CD4-positive, alpha-beta T cell treated with Interleukin-17A for 4 hours (primary cell): ENCODE results near the gene TMEM154.

Source experiments
- DNase-seq: peaks from one replicate; pipeline ENCODE4 v3.0.0-alpha.2; 2020; ENCODE audit warnings: mixed read lengths

The TMEM154 gene

GRCh38 chr4:152693871-152694270 is 14.1 kb upstream of the TMEM154 start:
- DNase-seq, result no peak

- DNase-seq, result no peak
Measured at GRCh38 chr4:152691761-152692160, 12.0 kb upstream of the TMEM154 start.

DNA sequence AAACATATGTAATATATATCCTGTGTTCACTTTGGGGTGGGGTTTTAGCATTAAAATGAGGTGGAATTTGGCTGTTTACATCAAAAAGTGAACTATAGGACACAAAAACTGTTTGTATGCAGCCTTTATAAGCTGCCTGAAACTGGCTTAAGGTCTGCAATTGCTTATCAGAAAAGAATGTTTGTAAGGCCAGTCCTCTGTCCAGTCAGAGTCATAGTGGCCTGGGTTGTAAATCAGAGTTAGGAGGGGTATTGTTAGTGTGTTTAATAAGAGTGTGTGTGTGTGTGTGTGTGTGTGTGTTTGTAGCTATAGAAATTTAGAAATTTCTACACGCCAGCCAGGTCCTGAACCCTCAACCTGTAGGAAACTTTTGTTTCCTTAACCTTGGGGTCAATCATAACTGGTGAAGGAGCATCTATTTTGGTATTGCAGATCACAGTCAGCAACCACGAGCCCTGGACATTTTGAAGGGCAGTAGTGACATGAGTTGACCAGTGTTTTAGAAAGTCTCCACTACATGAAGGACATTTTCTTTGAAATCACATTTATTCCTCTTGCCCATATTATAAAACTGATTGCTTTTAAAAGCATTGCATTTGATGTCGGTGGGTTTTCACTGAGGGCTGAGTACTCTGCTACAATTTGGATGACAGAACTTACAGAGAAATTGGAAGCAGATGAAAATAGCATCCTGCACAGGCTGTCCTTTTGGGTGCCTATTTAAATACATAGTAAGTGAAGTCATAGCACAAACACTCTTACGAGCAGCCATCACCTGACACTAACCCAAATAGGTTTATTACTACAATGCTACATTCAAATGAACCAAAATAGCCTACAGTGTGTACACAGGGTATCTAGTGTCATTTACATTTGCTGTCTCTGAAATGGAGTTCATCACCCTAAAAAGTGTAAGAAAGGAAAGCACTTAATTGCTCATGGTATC is 11.2 kb upstream of the TMEM154 start:
- no peak for DNase-seq

- DNase-seq, result no peak
Measured at GRCh38 chr4:152689615-152690501, 10.1 kb upstream of the TMEM154 start.

DNA sequence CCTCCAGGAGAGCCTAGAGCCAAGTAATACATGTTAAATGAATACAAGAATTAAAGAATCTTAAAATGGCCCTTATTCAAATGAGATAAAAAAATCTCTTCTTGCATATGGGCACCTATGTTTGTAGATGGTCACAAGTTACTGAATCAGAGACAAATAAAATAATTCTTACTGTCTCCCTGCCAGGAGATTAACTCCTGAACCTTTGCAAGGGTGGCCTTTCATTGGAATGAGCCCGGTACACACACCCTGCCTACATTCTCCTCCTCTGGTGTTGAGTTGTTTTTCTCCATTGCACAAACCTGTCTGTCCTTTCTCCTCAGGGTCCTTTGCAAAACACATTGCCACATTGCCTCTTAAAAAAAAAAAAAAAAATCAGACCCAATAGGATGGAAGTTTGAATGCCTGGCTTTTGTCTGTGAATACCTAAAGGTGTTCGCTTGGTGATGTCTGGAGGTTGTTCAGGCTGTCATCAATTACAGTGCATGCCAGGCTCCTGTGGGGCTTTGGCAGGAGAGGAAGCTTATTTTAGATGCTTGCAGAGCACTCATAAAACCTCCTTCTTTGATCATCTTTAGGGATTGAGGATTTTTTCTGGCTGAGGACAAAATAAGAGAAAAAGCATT is 8.3 kb upstream of the TMEM154 start:
- DNase-seq, result no peak

DNA sequence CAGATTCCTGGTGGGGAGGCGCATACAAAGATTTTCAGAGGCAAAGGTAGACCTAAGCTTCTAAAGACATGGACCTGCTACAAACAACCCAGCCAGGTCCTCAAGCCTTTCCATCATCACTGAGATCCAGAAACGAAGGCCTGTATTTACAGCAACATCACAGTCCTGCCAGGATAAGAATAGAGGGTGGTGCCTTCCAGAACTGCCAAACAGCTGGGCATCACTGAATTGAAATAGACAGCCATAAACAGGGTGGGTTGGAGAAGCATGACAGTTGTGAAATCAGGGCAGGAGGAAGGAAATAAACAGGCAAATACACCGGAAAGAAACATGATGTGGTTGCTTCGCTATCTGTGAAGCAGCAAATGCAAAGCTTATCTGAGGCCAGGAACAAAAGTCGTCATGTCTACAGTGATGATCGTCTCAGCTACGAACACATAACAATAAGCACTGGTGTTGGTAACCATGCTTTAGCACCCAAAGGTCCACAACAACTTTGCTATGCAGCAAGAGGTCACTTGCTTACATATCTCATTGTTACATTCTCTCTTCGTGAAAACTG is 6.7 kb upstream of the TMEM154 start:
- DNase-seq, result no peak

DNA sequence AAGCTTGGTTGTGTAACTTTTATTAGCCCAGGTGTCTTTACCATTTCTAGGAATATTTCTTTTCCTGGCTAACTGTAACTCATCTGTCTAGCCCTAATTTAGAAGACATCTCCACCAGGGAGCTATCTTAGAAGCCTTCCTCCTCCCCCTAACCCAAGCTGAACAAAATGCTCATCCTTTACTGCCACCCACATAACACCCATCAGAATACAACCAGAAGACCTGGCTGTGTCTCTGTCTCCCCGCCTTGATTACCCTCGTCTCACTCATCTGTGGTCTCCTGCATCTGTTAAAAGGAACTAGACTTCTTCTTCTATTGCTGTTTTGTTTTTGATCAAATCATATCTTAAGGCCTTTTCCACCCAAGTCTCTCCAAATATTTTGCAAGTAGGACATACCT is 4.8 kb upstream of the TMEM154 start:
- no peak for DNase-seq

GRCh38 chr4:152684007-152684406 is 4.2 kb upstream of the TMEM154 start:
- DNase-seq, result no peak

DNA sequence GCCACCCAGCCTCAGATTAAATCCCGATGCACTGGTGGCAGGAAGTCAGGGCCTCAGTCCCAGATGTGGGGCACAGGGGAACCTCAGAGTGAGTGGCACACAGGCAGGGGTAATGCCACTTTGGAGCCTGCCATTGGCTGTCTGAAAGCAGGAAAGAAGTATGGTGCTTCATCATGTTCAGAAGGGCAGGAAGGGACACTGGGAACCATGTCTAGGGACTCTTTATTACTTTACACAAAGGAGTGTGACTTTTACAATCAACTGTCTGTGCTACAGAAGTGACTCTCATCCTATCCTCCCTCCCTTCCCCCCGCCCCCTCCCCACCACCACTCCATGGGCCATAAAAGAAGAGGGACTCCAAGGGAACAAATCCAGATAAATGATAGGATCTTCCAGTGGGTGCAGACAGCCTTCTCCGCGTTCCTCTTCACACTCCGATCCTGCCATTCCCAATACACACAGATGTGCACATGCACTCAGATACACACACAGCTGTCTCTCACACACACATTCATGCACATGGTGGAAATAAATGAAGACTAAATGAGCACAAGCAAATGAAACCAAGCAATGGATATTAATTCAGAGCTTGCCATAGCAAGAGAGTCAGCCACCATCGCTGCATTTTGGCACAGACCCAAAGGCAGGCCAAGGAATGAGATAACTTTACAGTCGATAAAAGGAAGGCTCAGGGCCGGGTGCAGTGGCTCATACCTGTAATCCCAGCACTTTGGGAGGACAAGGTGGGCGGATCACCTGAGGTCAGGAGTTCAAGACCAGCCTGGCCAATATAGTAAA is 2.5 kb upstream of the TMEM154 start:
- DNase-seq, result no peak

DNA sequence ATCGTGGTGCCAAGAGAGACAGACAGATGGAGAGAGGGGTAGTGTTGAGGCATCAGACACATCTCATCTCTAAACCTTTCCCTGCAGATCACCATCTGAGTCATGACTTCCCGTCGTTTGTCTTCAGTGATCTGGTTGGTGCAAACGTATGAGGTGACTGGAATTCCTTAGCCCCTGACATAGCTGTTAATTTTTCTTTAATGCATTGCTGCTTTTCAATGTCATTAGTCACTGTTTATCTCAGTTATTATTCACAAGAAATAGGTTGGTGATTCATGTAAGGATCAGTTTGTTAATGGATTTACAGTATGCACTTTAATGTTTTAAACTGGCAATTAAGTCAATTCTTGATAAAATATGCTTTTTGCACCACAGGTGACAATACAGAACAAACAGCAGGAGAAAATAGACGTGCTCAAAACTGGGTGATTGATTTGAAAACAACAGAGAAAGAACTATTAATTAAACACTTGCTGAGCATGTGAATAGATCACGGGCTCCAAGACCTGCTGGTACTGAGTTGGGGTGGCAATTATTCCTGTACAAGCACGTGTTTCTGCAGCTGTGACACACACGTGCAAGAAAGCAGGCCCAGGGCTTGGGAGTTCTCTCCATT is 1.3 kb upstream of the TMEM154 start:
- DNase-seq, result peak; percentile 11

GRCh38 chr4:152678841-152679240 is 956 bp downstream of the TMEM154 start:
- no peak for DNase-seq

DNA sequence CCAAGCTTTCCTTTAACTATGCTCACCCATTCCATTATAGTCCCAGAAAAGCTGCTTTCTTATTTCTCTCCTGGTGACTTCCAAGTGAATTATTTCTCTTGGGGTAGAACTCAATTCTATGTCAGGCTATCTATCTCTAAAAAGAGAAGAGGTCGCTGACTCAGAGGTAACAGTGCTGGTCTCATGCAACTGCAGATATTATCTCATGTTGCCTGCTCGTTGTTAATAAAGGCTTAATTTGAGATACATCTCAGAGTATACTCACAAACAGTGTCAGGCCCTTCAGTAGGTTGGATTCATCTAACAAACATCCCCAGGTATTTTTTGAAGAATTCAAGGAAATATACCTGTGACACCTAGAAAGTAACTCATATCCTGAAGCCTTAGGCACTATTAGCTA is 2.7 kb downstream of the TMEM154 start:
- no peak for DNase-seq

- no peak for DNase-seq
Measured at GRCh38 chr4:152676052-152676854, 3.5 kb downstream of the TMEM154 start.

GRCh38 chr4:152674359-152674758 is 5.4 kb downstream of the TMEM154 start:
- no peak for DNase-seq

- no peak for DNase-seq
Measured at GRCh38 chr4:152673489-152673888, 6.3 kb downstream of the TMEM154 start.

DNA sequence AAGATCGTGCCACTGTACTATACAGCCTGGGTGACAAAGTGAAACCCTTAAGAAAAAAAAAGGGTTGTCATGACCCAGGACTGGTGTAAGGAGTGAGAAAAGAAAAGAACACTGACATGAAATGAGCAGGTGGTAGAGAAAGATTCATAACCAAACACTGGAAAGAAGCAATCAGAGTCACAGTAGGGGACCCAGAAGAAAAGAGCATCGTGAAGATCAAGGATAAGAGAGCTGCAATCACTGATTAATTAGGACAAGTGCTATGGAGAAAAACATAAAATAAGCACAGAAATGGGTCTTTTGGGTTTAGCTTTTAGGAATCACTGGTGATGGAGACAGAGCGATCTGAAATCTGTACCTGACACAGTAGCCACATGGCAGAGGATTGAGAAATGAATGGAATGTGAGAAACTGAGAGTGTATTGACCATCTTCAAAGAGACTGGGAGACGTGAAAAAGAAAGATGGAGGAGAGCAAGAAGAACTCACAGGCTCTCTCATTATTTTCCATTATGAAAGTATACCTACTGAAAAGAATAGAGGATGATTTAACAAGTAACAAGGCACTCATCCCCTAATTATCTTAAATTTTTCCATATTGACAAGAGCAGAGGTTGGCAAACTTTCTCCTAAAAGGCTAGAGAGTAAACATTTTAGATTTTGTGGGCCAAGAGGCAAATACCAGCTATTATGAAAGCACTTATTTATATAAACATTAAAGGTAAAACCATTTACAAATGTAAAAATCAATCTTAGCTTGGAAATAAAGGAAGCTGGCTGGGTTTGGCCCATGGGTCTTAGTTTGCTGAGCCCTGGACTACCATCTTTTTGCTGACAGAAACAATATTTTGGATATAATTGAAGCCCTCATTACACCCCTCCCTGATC is 7.3 kb downstream of the TMEM154 start:
- DNase-seq, result no peak

DNA sequence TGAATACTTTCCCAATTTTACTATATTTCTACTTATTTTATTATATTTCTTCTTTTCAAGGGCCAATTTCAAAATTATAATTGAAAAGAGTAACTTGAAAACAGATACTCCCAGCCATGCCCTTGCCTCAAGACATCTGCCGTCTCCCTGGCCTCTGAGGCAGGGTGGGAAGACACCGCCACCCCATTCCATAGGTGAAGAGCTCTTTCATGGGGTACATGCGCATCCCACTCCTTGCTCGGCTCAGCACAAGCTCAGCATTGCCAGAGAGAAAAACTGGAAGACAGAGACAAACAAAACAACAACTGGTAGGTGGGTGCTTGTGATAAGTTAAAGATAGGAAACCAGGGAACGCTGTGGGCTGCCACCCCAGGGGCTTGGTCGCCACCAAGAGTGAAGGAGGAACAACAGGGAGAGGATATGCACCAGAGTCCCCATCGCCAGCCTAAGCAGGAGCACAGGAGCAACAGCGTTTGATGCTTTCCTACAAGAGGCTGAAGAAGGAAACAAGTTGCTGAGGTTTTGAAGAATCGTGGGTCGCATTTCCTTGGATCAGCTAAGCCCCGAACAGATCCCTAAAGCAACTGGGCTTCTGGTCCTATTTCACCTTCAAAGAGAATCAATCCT is 11.3 kb downstream of the TMEM154 start:
- DNase-seq, result no peak

- no peak for DNase-seq
Measured at GRCh38 chr4:152667781-152668180, 12.0 kb downstream of the TMEM154 start.

DNA sequence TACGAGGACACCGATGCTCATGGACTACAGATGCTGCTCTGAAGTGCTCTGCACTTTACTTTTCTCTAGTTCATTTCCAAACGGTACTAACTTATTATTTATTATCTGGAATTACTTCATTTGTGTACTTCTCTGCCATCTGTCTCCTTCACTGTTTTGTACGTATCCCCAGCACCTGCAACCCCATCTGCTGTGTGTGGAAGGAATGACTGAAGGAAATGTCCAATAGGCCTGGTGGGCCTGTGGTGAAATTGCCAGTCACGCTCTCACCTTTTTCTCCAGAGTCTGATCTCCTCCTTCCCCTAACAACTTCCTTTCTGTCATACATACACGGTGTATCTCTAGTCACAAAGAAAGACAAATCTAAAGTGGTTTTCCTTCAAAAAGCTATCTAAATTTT is 12.9 kb downstream of the TMEM154 start:
- no peak for DNase-seq
